Measurements from ENCODE around the gene MYOD1.

The MYOD1 gene

DNA sequence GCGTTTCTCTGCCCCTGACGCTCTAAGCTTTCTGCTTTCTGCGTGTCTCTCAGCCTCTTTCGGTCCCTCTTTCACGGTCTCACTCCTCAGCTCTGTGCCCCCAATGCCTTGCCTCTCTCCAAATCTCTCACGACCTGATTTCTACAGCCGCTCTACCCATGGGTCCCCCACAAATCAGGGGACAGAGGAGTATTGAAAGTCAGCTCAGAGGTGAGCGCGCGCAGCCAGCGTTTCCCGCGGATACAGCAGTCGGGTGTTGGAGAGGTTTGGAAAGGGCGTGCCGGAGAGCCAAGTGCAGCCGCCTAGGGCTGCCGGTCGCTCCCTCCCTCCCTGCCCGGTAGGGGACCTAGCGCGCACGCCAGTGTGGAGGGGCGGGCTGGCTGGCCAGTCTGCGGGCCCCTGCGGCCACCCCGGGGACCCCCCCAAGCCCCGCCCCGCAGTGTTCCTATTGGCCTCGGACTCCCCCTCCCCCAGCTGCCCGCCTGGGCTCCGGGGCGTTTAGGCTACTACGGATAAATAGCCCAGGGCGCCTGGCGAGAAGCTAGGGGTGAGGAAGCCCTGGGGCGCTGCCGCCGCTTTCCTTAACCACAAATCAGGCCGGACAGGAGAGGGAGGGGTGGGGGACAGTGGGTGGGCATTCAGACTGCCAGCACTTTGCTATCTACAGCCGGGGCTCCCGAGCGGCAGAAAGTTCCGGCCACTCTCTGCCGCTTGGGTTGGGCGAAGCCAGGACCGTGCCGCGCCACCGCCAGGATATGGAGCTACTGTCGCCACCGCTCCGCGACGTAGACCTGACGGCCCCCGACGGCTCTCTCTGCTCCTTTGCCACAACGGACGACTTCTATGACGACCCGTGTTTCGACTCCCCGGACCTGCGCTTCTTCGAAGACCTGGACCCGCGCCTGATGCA lies at the start of gene MYOD1:
TSS of gene MYOD1 (plus strand) at position 544 of the 910 bp plus-strand sequence. CDS start at position 756, 212 bp downstream.
- DNase-seq (ENCODE audit: low read depth, low spot score) = no peak

DNA sequence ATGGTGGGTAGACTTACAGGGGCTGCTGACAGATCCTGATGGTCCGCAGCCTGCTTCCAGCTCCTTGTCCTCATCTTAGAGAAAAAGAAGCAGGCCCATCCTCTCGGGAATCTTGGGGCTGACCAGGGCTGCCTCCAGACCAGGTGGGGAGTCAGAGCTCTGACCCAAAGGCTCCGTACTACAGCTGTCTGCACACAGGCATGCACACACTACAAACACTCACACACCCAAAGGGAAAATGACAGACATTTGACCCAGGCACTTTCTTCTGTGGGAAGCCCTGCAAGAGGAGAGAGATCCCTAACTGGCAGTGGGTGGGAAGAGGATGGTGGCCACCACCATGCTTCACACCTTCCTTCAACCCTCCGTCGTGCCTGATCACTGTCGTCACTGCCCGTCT lies 46.9 kb upstream of the MYOD1 start:
- DNase-seq (ENCODE audit: low read depth, low spot score) = no peak

GRCh38 chr11:17673951-17674350 lies 45.4 kb upstream of the MYOD1 start:
- DNase-seq (ENCODE audit: low read depth, low spot score) = peak; percentile 26

- DNase-seq (ENCODE audit: low read depth, low spot score) = no peak
Observed at GRCh38 chr11:17682848-17683247, 36.5 kb upstream of the MYOD1 start.

DNA sequence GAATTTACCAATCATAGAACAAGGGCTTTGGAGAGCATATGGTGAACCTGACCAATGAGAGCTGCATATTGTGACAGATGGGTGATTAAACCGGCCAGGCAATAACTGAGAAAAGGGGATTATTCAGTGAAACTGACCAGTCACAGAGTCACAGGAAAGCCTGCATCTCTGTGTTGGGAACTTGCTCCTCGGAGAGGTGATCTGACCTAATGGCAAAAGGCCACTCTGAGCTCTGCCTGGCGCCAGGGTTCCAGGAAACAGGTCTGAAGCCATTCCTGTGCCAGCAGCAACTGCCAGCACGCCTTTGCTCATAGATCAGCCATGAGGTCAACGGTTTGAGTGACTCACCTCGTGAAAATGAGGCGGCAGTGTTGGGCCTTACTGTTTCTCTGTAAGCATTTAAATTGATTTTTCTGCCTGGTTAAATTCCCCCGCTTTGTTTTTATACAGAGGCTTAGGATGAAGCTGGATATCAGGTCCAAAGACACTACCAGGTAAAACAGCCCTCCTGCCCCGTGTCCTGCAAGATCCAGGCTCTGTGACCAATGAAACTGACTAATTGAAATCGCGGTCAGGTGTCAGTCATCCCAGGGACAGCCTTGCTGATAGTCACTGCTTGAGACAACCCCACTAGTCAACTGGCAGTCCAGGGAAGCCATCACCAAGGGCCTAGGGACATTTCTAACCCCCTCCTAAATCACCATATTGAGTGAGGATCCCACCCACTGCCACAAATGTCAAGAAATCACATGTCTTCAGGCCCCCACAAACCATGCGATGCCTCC lies 35.8 kb upstream of the MYOD1 start:
- peak; percentile 88 for DNase-seq (ENCODE audit: low read depth, low spot score)

- no peak for DNase-seq (ENCODE audit: low read depth, low spot score)
Observed at GRCh38 chr11:17684550-17684949, 34.8 kb upstream of the MYOD1 start.

DNA sequence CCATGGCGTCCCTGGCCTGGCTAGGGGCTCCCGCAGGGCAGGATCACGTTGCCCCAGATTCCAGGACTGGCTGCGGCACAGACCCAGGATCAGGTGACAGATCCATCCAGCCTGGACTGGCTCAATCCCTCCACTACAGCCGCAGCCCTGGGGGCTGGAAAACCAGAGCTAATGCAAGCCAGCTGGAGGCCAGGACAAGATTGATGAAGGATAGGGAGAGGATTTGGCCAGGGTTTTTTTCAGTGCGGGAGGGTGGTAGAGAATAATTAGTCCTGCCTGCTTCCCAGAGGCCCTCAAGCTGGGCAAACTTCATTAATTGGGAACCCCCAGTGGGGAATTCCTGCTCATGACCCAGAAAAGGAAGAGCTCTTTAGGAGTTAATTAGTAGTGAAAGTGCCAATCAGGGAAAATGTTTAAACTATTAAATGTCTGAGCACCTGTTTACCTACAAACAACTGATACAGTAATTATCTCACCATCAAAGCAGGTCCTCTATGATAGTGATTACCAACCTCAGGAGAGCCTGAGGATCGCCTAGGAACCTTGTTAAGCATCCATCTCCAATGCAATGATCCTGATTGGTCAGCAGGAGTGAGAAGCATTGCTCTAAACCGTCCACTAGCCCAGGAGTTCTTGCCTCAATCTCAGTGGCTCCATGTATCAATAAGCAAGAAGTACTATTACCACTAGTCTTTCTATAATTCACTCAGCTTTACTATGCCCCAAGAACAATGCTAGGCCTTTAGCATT lies 33.0 kb upstream of the MYOD1 start:
- peak; percentile 14 for DNase-seq (ENCODE audit: low read depth, low spot score)

DNA sequence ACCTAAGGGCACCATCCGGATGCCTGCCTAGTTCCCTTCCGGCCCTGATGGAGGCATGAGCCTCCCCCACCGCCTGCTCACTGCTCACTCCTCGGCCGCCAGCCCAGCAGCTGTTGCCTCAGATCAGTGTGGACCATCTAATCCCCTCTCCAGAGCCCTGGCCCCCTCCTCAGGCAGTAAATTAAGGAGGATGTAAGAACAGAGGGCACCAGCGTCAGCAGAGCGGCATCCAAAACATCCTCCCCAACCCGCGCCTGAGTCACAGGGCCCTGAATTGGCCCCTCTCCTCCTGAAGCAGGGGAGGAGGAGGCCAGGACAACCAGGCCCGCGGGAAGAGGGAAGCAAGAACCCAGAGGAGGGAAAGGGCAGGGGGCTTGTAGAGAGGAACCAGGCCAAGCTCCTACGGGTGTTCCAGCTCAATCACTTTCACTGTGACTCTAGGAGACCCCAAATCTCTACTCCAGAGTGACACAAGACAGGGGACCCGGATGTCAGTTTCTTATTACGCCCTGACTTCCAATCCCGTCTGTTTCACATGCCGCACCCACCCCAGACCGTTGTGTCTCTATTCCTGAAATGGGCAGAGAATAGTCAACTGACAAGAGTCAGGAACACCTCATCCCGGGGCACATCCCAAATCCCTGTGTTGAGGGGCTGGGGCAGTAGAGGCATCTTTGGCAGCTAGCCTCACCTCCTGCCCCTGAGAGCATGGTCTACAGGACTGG lies 31.3 kb upstream of the MYOD1 start:
- DNase-seq (ENCODE audit: low read depth, low spot score) = no peak

DNA sequence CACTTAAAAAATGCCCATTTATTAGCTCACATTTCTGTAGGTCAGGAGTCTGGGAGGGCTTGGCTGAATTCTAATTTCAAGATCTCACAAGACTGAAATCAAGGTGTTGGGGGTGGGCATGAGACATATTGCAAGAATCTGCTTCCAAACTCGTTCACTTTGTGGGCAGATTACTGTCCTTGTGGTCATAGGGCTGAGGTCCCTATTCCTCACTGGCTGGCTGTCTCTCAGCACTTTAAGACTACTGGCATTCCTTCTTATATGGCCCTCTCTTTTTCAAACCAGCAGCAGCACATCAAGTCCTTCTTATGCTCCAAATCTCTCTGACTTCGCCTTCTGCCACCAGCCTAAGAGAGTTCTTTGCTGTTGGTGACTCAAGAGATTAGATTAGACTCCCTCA lies 27.8 kb upstream of the MYOD1 start:
- DNase-seq (ENCODE audit: low read depth, low spot score) = no peak

- no peak for DNase-seq (ENCODE audit: low read depth, low spot score)
Observed at GRCh38 chr11:17691976-17692375, 27.4 kb upstream of the MYOD1 start.

- DNase-seq (ENCODE audit: low read depth, low spot score) = no peak
Observed at GRCh38 chr11:17692931-17693330, 26.4 kb upstream of the MYOD1 start.

- DNase-seq (ENCODE audit: low read depth, low spot score) = no peak
Observed at GRCh38 chr11:17693531-17693930, 25.8 kb upstream of the MYOD1 start.

GRCh38 chr11:17694494-17695110 lies 24.8 kb upstream of the MYOD1 start:
- DNase-seq (ENCODE audit: low read depth, low spot score) = no peak

GRCh38 chr11:17695454-17696441 lies 23.6 kb upstream of the MYOD1 start:
- DNase-seq (ENCODE audit: low read depth, low spot score) = peak; percentile 11

DNA sequence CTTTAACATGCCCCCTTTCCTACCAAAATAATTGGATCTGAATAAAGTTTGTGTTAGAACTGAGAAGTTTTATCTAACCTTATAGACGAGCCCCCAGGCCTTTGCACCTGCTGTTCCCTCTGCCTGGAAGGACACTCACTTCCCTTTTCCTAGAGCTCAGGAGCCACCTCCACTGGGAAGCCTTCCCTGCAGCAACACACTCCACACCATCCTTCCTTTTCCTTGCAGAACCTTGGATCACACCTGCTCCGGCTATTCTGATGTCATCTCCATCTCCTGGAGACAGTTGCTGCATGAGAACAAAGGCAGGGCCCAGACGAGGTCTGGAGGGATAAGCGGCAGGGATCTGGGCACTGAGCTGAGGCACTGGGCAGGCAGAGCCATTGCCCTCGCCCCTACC lies 22.6 kb upstream of the MYOD1 start:
- no peak for DNase-seq (ENCODE audit: low read depth, low spot score)

GRCh38 chr11:17697175-17697949 lies 22.0 kb upstream of the MYOD1 start:
- DNase-seq (ENCODE audit: low read depth, low spot score) = no peak

GRCh38 chr11:17699147-17700114 lies 19.9 kb upstream of the MYOD1 start:
- peak; percentile 23 for DNase-seq (ENCODE audit: low read depth, low spot score)

- no peak for DNase-seq (ENCODE audit: low read depth, low spot score)
Observed at GRCh38 chr11:17700991-17701390, 18.4 kb upstream of the MYOD1 start.
